MM.1S (cell line): Measurements from ENCODE around the gene TBC1D10B.

Source experiments
- DNase-seq: peaks from one replicate; pipeline ENCODE4 v3.0.0-alpha.2; 2015
- H2AFZ ChIP-seq: fragments of 300-600 bp; sonication (generic); 2 replicates; pipeline ENCODE4 v1.6.0; 2016; ENCODE audit warnings: antibody characterized with exemption, low read length
- H3F3A ChIP-seq: fragments of 300-600 bp; sonication (generic); 2 replicates; pipeline ENCODE4 v1.6.1; 2016; ENCODE audit warnings: mild to moderate bottlenecking, antibody characterized with exemption, low read length, moderate library complexity, mixed read lengths; ENCODE audit not compliant: insufficient read depth
- H3K27ac ChIP-seq: fragments of 300-600 bp; sonication (generic); 2 replicates; pipeline ENCODE4 v1.5.1; 2016; ENCODE audit warnings: mild to moderate bottlenecking, low read length
- H3K27me3 ChIP-seq: fragments of 300-600 bp; sonication (generic); replicated peaks from 2 replicates; pipeline ENCODE4 v1.6.0; 2016; ENCODE audit warnings: low read length; ENCODE audit not compliant: insufficient read depth
- H3K36me3 ChIP-seq: fragments of 300-600 bp; sonication (generic); replicated peaks from 2 replicates; pipeline ENCODE4 v1.6.1; 2016; ENCODE audit warnings: mild to moderate bottlenecking, low read length, mixed read lengths; ENCODE audit not compliant: insufficient read depth
- H3K4me1 ChIP-seq: fragments of 300-600 bp; sonication (generic); 2 replicates; pipeline ENCODE4 v1.6.1; 2016; ENCODE audit warnings: low read length, mixed read lengths
- H3K4me2 ChIP-seq: fragments of 300-600 bp; sonication (generic); 2 replicates; pipeline ENCODE4 v1.6.0; 2016; ENCODE audit warnings: low read depth, low read length
- H3K4me3 ChIP-seq: fragments of 300-600 bp; sonication (generic); 2 replicates; pipeline ENCODE4 v1.5.1; 2016; ENCODE audit warnings: low read length, mixed read lengths
- H3K79me2 ChIP-seq: fragments of 300-600 bp; sonication (generic); 2 replicates; pipeline ENCODE4 v1.6.1; 2016; ENCODE audit warnings: mixed run types, low read length, mixed read lengths
- H3K9ac ChIP-seq: fragments of 300-600 bp; sonication (generic); 2 replicates; pipeline ENCODE4 v1.6.1; 2016; ENCODE audit warnings: low read length, mixed read lengths
- H3K9me2 ChIP-seq: fragments of 300-600 bp; sonication (generic); replicated peaks from 2 replicates; pipeline ENCODE4 v1.6.1; 2016; ENCODE audit warnings: mild to moderate bottlenecking, low read length, mixed read lengths; ENCODE audit not compliant: insufficient read depth
- H3K9me3 ChIP-seq: fragments of 300-600 bp; sonication (generic); replicated peaks from 2 replicates; pipeline ENCODE4 v1.6.1; 2016; ENCODE audit warnings: mild to moderate bottlenecking, low read length, mixed read lengths; ENCODE audit not compliant: insufficient read depth
- H4K20me1 ChIP-seq: fragments of 300-600 bp; sonication (generic); 2 replicates; pipeline ENCODE4 v1.6.1; 2016; ENCODE audit warnings: mild to moderate bottlenecking, low read length, moderate library complexity, mixed read lengths; ENCODE audit not compliant: insufficient read depth
- CTCF ChIP-seq: fragments of 300-600 bp; sonication (generic); IDR thresholded peaks from 2 replicates; pipeline ENCODE4 v1.5.1; 2016; ENCODE audit warnings: antibody characterized with exemption, low read length, mixed read lengths
- EZH2 ChIP-seq: fragments of 300-600 bp; sonication (generic); optimal IDR thresholded peaks from 2 replicates; pipeline ENCODE3; 2017; ENCODE audit warnings: low read depth, mild to moderate bottlenecking, antibody characterized with exemption, low read length, mixed read lengths
- EZH2phosphoT487 ChIP-seq: fragments of 300-600 bp; sonication (generic); IDR thresholded peaks from 2 replicates; pipeline ENCODE4 v1.6.1; 2018; ENCODE audit warnings: antibody characterized with exemption, low read length

The TBC1D10B gene

DNA sequence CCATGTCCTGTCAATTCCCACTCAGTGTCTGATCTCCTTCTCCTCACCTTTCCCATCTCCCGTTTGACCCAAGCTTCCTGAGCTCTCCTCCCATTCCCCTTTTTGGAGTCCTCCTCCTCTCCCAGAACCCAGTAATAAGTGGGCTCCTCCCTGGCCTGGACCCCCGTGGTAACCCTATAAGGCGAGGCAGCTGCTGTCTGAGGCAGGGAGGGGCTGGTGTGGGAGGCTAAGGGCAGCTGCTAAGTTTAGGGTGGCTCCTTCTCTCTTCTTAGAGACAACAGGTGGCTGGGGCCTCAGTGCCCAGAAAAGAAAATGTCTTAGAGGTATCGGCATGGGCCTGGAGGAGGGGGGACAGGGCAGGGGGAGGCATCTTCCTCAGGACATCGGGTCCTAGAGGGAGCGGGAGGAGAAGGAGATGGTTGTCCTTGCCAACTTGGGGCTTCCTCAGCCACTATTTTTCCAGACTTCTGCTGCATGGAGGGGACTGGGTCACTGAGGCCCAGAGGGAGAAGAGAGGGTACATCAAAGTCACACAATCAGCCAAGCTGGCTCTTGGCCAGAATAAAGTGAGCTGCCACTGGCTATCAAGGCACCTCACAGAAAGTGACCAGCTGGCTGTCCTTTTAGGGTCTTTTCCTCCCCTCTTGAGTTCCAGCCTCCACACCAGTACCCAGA, 1.9 kb upstream of the TBC1D10B start:
- Histone ChIP-seq H3K4me3 (no peak overlapping the region), H3K4me1 (peaks cover 19% of the 10 kb centered on the region), H3K9me3 (no peaks in the 10 kb centered on the region), H3K79me2 (peaks cover 27% of the 10 kb centered on the region), H3F3A (peaks cover 15% of the 10 kb centered on the region), H4K20me1 (peaks cover 13% of the 10 kb centered on the region), H3K9ac (no peak overlapping the region), H3K4me2 (peak overlapping the region; percentile 93; the same call in 1 of the 2 replicates), H3K36me3 (no peaks in the 10 kb centered on the region), H3K27ac (no peak overlapping the region), H2AFZ (peak overlapping the region; percentile 35; the same call in 1 of the 2 replicates), H3K9me2 (no peaks in the 10 kb centered on the region), H3K27me3 (no peaks in the 10 kb centered on the region)
- TF ChIP-seq EZH2phosphoT487: no peak
- no peak for TF ChIP-seq CTCF
- TF ChIP-seq EZH2: no peak
- DNase-seq: no peak

GRCh38 chr16:30371248-30371816, 1.0 kb upstream of the TBC1D10B start:
- H3K27me3 ChIP-seq: no peaks in the 10 kb centered on the region
- H3K4me2 ChIP-seq: peak overlapping the region; percentile 93
- no peaks in the 10 kb centered on the region for H3K9me3 ChIP-seq
- peaks cover 36% of the 10 kb centered on the region for H3K79me2 ChIP-seq
- H3F3A ChIP-seq: peaks cover 14% of the 10 kb centered on the region
- peak overlapping the region; percentile 59; the same call in 1 of the 2 replicates for H3K27ac ChIP-seq
- peak overlapping the region; percentile 54 for H2AFZ ChIP-seq
- H3K9ac ChIP-seq: peak overlapping the region; percentile 58
- H3K9me2 ChIP-seq: no peaks in the 10 kb centered on the region
- peaks cover 13% of the 10 kb centered on the region for H4K20me1 ChIP-seq
- peak overlapping the region; percentile 60 for H3K4me3 ChIP-seq
- TF ChIP-seq CTCF (no peak), EZH2 (no peak), EZH2phosphoT487 (no peak)
- H3K4me1 ChIP-seq: peaks cover 18% of the 10 kb centered on the region
- no peak for DNase-seq
- H3K36me3 ChIP-seq: no peaks in the 10 kb centered on the region

DNA sequence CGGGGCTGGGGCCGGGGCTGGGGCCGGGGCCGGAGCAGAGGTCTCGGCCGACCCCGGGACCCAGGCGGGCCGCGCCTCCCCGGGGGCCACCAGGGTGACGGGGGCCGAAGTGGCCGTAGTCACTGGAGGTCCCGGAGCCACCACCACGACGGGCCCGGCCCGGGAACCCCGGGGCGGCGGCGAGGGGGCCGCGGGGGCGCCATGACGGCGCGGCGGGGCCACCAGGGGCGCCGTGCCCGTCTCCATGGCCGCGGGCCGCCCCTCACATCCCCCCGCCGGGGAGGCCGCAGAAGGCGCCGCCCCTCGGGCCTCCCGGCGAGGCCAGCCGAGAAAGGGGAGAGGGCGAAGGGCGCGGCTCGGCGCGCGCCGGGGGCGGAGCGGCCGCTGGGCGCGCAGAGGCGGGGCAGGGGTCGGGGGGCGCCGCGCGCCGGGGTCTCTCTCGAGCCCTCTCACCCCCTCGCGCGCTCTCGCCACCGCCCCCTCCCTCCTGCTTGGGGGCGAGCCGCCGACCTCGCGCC, 297 bp downstream of the TBC1D10B start:
- Histone ChIP-seq H3K9me2 (no peaks in the 10 kb centered on the region), H3K36me3 (no peaks in the 10 kb centered on the region), H3K4me2 (peak overlapping the region; percentile 97; the same call in 1 of the 2 replicates), H4K20me1 (peaks cover 13% of the 10 kb centered on the region), H3K4me1 (peaks cover 18% of the 10 kb centered on the region), H3K27ac (no peak overlapping the region), H3K79me2 (peaks cover 49% of the 10 kb centered on the region), H3K27me3 (no peaks in the 10 kb centered on the region), H2AFZ (no peak overlapping the region), H3K9ac (peak overlapping the region; percentile 81), H3K4me3 (peak overlapping the region; percentile 96), H3K9me3 (no peaks in the 10 kb centered on the region), H3F3A (peaks cover 14% of the 10 kb centered on the region)
- no peak for DNase-seq
- no peak for TF ChIP-seq EZH2
- TF ChIP-seq EZH2phosphoT487: no peak
- TF ChIP-seq CTCF: no peak
